AG09309 (cell line): Measurements from ENCODE around the gene SMAP2.

Experiments used
- DNase-seq: peaks from one replicate; pipeline ENCODE4 v3.0.0-alpha.2; 2010; ENCODE audit warnings: low read depth
- H3K4me3 ChIP-seq: 2 replicates; pipeline ENCODE4 v1.5.1; 2011; ENCODE audit warnings: mild to moderate bottlenecking, low read depth, low read length, moderate library complexity; ENCODE audit not compliant: control insufficient read depth
- TF ChIP-seq, protein P1 (sequence below): IDR thresholded peaks from 2 replicates; pipeline ENCODE4 v1.5.1; 2011; ENCODE audit warnings: mild to moderate bottlenecking, low read depth, low read length, inconsistent platforms; ENCODE audit not compliant: insufficient read depth, control insufficient read depth; ENCODE audit errors: missing control alignments

SMAP2 gene

DNA sequence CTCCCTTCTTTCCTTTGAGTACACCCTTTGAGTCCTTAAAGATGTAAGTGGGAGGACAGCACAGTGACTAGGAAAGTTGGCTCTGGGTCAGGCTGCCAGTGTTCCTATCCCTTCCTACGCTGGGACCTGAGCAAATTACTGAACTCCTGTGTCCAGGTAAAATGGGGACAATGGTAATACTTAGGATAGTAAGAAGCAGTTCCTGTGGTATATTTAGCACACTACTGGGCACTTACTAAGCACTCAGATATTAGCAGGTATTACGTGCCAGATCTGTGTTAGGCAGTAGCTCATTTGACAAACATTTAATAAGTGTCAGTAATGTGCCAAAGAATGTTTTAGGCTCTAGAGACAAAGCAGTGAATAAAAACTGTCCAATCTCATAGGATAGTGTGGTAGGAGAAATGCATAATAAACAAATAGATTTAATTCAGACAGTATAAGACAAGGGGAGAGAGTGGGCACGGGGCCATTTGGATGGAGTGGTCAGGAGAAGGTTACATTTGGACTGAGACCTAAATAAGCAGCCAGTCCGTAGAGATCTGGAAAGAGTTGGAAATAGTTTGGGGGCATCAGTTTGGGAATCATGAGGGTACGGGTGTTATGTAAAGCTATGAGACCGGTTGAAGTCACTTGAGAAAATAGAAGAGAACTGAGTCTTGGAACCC, 50.6 kb downstream of the SMAP2 start:
- H3K4me3 ChIP-seq, result no peak overlapping the region

DNA sequence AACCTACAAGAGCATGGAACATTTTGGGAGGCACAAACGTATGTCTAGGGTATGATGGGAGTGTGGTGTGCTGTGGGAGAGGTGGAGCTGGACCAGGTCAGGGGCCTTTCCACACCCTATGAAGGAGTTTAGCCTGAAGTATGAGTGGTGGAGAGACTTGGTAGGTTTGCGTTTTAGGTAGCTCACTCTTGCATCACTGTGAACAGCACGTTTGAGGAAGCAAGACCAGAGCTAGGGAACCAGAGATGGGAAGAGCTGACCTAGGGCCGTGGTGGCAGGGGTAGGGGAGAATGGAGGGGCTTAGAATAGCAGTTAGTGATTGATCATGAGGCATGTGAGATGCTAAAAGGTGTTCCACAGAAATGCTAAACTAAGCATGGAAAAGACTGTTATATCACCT, 51.7 kb downstream of the SMAP2 start:
- TF ChIP-seq, protein P1, sequence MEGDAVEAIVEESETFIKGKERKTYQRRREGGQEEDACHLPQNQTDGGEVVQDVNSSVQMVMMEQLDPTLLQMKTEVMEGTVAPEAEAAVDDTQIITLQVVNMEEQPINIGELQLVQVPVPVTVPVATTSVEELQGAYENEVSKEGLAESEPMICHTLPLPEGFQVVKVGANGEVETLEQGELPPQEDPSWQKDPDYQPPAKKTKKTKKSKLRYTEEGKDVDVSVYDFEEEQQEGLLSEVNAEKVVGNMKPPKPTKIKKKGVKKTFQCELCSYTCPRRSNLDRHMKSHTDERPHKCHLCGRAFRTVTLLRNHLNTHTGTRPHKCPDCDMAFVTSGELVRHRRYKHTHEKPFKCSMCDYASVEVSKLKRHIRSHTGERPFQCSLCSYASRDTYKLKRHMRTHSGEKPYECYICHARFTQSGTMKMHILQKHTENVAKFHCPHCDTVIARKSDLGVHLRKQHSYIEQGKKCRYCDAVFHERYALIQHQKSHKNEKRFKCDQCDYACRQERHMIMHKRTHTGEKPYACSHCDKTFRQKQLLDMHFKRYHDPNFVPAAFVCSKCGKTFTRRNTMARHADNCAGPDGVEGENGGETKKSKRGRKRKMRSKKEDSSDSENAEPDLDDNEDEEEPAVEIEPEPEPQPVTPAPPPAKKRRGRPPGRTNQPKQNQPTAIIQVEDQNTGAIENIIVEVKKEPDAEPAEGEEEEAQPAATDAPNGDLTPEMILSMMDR, result no peak
- no peak overlapping the region for H3K4me3 ChIP-seq
- DNase-seq, result no peak

More for the DNA sequence above, 50.6 kb downstream of the SMAP2 start:
- DNase-seq, result no peak
- TF ChIP-seq, protein P1, result no peak

DNA sequence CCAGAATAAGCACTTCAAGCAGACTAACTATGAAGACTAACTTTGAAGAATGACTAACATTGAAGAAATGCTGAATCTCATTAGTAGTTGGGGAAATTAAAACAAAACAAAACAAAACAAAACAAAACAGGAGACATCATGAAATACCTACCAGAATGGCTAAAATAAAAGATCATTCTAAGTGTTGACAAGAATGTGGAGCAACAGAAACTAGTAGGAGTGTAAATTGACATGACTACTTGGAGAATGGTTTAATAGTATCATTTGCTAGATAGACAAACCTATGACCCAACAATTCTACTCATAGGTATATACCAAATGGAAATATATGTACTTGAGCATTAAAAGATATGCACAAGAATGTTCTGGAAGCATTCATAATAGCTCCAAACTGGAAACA, 57.9 kb downstream of the SMAP2 start:
- TF ChIP-seq, protein P1, result no peak
- no peak overlapping the region for H3K4me3 ChIP-seq
- DNase-seq, result no peak

DNA sequence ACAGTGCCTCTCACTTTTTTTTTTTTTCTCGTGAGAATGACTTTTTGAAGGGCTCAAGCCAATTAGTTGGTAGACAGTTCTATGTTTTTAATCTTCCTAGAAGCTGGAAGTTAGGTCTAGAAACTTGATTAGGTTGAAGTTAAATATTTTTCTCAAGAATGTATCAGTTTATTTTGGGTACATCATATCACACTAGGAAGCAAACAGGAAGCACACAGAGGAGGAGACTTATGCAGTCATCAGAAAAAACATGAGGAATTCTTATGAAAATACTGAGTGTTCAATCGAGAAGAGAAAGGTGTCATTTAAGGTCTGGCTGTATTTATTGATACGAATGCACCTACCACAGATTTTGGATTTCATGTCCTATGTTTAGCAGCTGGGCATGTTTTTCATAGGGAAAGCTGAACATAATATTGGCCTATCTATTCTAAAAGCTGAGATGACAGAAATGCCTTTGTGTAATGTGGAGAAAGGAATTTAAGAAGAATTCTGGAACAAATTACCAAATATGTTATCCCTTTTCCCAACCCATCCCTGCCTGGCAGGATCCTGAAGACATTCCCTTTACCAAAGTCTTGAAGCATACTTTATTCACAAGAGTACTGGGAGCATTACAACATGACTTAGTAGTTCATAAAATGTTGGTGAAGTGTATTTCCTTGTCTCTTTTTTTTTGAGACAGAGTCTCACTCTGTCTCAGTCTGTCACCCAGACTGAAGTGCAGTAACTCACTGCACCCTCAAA, 59.3 kb downstream of the SMAP2 start:
- TF ChIP-seq, protein P1, result no peak
- DNase-seq, result no peak
- H3K4me3 ChIP-seq, result no peak overlapping the region

DNA sequence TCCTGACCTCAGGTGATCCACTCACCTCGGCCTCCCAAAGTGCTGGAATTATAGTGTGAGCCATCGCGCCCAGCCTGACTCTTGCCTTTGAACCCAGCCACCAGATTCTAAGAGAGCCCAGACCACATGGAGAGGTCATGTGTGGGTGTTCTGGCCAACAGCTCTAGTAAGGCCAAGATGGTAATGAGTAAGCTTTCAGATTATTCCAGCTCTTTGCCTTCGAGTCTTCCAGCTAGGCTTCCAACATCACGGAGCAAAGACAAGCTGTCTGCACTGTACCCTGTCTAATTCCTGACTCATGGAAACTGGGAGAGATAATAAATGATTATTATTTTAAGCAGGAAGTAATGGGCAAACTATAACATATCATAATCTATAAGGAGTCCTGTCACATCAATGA, 61.9 kb downstream of the SMAP2 start:
- DNase-seq, result no peak
- TF ChIP-seq, protein P1, result no peak
- H3K4me3 ChIP-seq, result no peak overlapping the region

DNA sequence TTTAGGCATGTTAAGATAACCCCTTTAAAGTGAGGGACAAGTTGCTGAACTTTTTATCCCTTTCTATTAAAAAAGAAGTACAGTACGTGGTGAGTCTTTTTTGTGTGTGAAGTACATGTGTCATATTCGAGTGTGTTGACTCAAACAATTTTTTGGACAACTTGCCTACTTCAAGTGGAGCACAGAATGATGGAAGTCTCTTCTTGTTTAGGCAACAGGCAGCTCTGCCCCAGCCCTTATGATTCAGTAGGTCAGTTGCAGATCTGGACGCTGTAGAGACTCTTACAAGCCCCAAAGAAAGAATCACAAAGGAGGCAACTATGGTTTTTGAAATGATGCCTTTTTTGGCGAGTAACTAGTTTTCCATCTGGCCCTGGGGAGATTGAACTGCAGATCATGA, 62.3 kb downstream of the SMAP2 start:
- no peak for DNase-seq
- TF ChIP-seq, protein P1, result no peak

More for the DNA sequence above, 62.3 kb downstream of the SMAP2 start:
- no peak overlapping the region for H3K4me3 ChIP-seq
